Measurements from ENCODE around the gene TREX2. TPM values are rescaled to one million over a fixed set of nuclear protein-coding genes. Genes with fewer than 3 reads are reported as not detected.

The TREX2 gene
- total RNA-seq, 2 experiments from 2014 or later, result 3.7 to 6.7 TPM

GRCh38 chrX:153474266-153474665 lies 28.4 kb upstream of the TREX2 start:
- CTCF ChIA-PET (ENCODE audit: unreplicated experiment), result interaction anchor here (0.6 kb wide), 1 partner anchor 176 kb away, joined by 5 read pairs; no protein-coding TSS in a partner anchor
- Histone ChIP-seq H3K9me3 (ENCODE audit: low read length) (no peaks in the 10 kb centered on the region), H3K27ac (ENCODE audit: low read depth, low read length, poor library complexity, severe bottlenecking) (no peak overlapping the region), H2AFZ (ENCODE audit: low read length) (no peak overlapping the region), H3K9me2 (ENCODE audit: insufficient read depth, low read length) (no peaks in the 10 kb centered on the region), H4K20me1 (ENCODE audit: insufficient read depth, low read length) (no peaks in the 10 kb centered on the region), H3K4me3 (ENCODE audit: low read depth, low read length, poor library complexity, severe bottlenecking) (no peak overlapping the region), H3K4me1 (ENCODE audit: insufficient read depth, low read length, poor library complexity, severe bottlenecking) (peaks cover 2% of the 10 kb centered on the region), H3K79me2 (ENCODE audit: insufficient read depth, low read depth, low read length) (peaks cover 10% of the 10 kb centered on the region; the same call in 1 of the 2 replicates), H3K36me3 (ENCODE audit: insufficient read depth, low read length) (no peaks in the 10 kb centered on the region), H3K4me2 (ENCODE audit: low read length) (no peak overlapping the region)
- BruUV-seq (replicated peaks), result no TSS peak
- TF ChIP-seq CTCF (conservative IDR thresholded peaks at IDR 0.05; ENCODE audit: low read length), result no peak
- TF ChIP-seq EZH2phosphoT487 (IDR thresholded peaks at IDR 0.05; ENCODE audit: borderline replicate concordance, low read depth, low read length), result no peak
- no peak for DNase-seq (ENCODE audit: low spot score)
- POLR2A ChIA-PET, result no interaction called here
- intact Hi-C loops (cut with micrococcal nuclease; ENCODE audit: unreplicated experiment), result loop anchor here (5.0 kb wide), 1 partner anchor 33 kb away; no protein-coding TSS in a partner anchor

GRCh38 chrX:153473126-153473525 lies 27.3 kb upstream of the TREX2 start:
- intact Hi-C loops (cut with micrococcal nuclease; ENCODE audit: unreplicated experiment), result loop anchor here (5.0 kb wide), 1 partner anchor 34 kb away; no protein-coding TSS in a partner anchor
- no peak for TF ChIP-seq EZH2phosphoT487 (IDR thresholded peaks at IDR 0.05; ENCODE audit: borderline replicate concordance, low read depth, low read length)
- TF ChIP-seq CTCF (conservative IDR thresholded peaks at IDR 0.05; ENCODE audit: low read length), result no peak
- Histone ChIP-seq H3K4me2 (ENCODE audit: low read length) (no peak overlapping the region), H3K4me3 (ENCODE audit: low read depth, low read length, poor library complexity, severe bottlenecking) (no peak overlapping the region), H3K9me3 (ENCODE audit: low read length) (no peaks in the 10 kb centered on the region), H4K20me1 (ENCODE audit: insufficient read depth, low read length) (no peaks in the 10 kb centered on the region; the same call in 1 of the 2 replicates), H3K79me2 (ENCODE audit: insufficient read depth, low read depth, low read length) (peaks cover 18% of the 10 kb centered on the region; the same call in 1 of the 2 replicates), H2AFZ (ENCODE audit: low read length) (no peak overlapping the region), H3K9me2 (ENCODE audit: insufficient read depth, low read length) (no peaks in the 10 kb centered on the region), H3K27ac (ENCODE audit: low read depth, low read length, poor library complexity, severe bottlenecking) (no peak overlapping the region), H3K36me3 (ENCODE audit: insufficient read depth, low read length) (peaks cover 8% of the 10 kb centered on the region), H3K4me1 (ENCODE audit: insufficient read depth, low read length, poor library complexity, severe bottlenecking) (peaks cover 12% of the 10 kb centered on the region)
- DNase-seq (ENCODE audit: low spot score), result no peak
- no TSS peak for BruUV-seq (replicated peaks)
- ChIA-PET CTCF (ENCODE audit: unreplicated experiment) (interaction anchor here (1.2 kb wide), 1 partner anchor 34 kb away, joined by 3 read pairs; no protein-coding TSS in a partner anchor), POLR2A (no interaction called here)

- Histone ChIP-seq H3K79me2 (ENCODE audit: insufficient read depth, low read depth, low read length) (peaks cover 18% of the 10 kb centered on the region; the same call in 1 of the 2 replicates), H3K4me1 (ENCODE audit: insufficient read depth, low read length, poor library complexity, severe bottlenecking) (peaks cover 12% of the 10 kb centered on the region), H3K27ac (ENCODE audit: low read depth, low read length, poor library complexity, severe bottlenecking) (no peak overlapping the region), H3K9me3 (ENCODE audit: low read length) (no peaks in the 10 kb centered on the region), H2AFZ (ENCODE audit: low read length) (no peak overlapping the region), H3K4me2 (ENCODE audit: low read length) (no peak overlapping the region), H4K20me1 (ENCODE audit: insufficient read depth, low read length) (no peaks in the 10 kb centered on the region; the same call in 1 of the 2 replicates), H3K4me3 (ENCODE audit: low read depth, low read length, poor library complexity, severe bottlenecking) (no peak overlapping the region), H3K9me2 (ENCODE audit: insufficient read depth, low read length) (no peaks in the 10 kb centered on the region), H3K36me3 (ENCODE audit: insufficient read depth, low read length) (peaks cover 16% of the 10 kb centered on the region)
- intact Hi-C loops (cut with micrococcal nuclease; ENCODE audit: unreplicated experiment), result loop anchor here (5.0 kb wide), 1 partner anchor 36 kb away; no protein-coding TSS in a partner anchor
- no peak for DNase-seq (ENCODE audit: low spot score)
- no TSS peak for BruUV-seq (replicated peaks)
- ChIA-PET POLR2A (interaction anchor here (0.7 kb wide), 1 partner anchor 404 kb away, joined by 3 read pairs; no protein-coding TSS in a partner anchor), CTCF (ENCODE audit: unreplicated experiment) (interaction anchor here (0.5 to 0.6 kb wide), 4 partner anchors 20 to 1289 kb away, joined by 3 to 6 read pairs (median 4); no protein-coding TSS in a partner anchor)
- TF ChIP-seq CTCF (conservative IDR thresholded peaks at IDR 0.05; ENCODE audit: low read length) (no peak), EZH2phosphoT487 (IDR thresholded peaks at IDR 0.05; ENCODE audit: borderline replicate concordance, low read depth, low read length) (no peak)
Observed at GRCh38 chrX:153471663-153472280, 25.9 kb upstream of the TREX2 start.

Measured in OCI-LY7 (cell line).